Stimulated activated CD8-positive, alpha-beta memory T cell treated with anti-CD3 and anti-CD28 coated beads, Interleukin-15, amount 100 ng/mL, for 48 hours (primary cell): ENCODE results near the gene DMXL1.
"Not testable (repeated sequence)": the region's sequence is repeated elsewhere in the genome, so short reads cannot be mapped to it uniquely, and the experiment has no call there.

Source experiments
- DNase-seq, 2 donors: peaks; one replicate each; pipeline ENCODE4 v3.0.0-alpha.2; 2020; ENCODE audit warnings: low read depth in 2 of 2

Gene DMXL1

DNA sequence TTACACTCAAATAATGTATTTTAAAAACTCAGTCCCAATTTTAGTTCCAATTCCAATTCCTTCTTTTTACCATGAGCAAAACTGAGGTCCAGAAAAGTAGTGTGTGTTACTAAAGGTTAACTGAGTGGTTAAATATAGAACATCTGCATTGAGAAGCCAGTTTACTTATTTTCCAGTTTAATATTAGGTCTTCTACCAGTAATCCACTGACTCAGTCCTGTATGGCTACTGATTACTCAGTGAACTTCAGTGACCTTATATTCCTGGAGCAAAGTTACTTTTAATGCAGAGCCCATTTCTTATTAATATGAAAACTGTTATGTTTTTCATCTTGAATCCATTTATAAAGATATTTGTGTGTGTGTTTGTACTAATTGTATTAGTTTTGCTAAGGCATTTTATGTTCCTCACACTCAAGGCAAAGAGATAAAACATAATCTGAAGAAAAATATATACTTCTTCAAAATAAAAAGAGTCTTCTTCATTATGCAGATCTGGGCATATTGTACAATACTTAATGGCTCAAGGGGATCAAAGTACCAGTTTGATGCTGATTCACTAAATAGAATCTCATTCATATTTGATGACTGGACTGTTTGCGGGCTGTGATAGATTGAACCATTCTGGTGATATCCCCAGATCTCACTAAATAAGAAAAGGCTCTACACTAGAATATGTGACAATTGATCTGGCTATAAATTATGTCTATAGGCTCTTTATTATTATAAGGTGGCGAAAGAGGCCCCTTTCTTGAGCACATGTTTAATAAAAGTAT, 60.8 kb downstream of the DMXL1 start:
- no peak for DNase-seq

DNA sequence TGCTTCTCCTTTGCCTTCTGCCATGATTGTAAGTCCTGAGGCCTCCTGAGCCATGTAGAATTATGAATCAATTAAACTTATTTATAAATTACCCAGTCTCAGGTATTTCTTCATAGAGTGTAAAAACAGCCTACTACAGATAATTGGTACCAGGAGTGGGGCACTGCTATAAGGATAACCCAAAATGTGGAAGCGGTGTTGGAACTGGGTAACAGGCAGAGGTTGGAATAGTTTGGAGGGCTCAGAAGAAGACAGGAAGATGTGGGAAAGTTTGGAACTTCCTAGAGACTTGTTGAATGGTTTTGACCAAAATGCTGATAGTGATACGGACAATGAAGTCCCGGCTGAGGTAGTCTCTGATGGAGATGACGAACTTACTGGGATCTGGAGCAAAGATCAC, 64.9 kb downstream of the DMXL1 start:
- not testable (repeated sequence) for DNase-seq

DNA sequence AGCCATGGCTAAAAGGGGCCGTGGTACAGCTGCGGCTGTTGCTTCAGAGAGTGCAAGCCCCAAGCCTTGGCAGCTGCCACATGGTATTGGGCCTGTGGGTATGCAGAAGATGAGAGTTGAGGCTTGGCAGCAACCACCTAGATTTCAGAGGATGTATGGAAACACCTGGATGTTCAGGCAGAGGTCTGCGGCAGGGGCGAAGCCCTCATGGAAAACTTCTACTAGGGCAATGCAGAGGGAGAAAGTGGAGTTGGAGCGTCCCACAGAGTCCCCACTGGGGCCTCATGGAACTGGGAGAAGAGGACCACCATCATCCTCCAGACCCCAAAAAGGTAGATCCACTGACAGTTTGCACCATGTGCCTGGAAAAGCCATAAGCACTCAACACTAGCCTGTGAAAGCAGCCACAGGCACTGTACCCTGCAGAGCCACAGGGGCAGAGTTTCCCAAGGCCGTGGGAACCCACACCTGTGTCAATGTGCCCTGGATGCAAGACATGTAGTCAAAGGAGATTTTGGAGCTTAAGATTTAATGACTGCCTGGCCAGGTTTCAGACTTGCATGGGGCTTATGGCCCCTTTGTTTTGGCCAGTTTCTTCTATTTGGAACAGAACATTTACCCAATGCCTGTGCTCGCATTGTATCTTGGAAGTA, 65.9 kb downstream of the DMXL1 start:
- no peak for DNase-seq

DNA sequence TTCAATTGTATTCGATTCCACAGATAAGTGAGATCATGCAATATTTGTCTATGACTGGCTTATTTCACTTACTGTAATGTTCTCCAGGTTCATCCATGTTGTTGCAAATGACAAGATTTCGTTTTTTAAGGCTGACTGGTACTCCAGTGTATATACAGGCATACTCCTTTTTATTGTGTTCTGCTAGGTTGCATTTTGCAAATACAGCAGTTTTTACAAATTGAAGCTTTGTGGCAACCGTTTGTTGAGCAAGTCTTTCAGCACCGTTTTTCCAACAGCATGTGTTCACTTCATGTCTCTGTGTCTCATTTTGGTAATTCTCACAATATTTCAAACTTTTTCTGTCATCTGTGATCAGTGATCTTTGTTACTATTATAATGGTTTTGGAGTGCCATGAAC, 82.7 kb downstream of the DMXL1 start:
- DNase-seq: no peak

DNA sequence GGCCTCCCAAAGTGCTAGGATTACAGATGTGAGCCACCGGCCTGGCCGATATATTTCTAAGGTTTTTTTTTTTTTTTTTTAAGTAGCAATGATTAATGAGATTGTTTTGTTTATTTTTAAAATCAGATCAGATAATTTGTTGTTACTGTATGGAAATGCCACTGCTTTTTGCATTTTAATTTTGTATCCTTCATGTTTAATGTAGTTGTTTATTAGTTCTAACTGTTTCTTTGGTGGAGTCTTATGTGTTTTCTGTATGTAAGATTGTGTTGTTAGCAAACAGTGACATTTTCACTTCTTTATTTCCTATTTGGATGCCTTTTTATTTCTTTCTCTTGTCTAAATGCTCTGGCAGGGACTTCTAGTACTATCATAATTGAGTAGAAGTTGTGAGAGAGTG, 87.3 kb downstream of the DMXL1 start:
- no peak for DNase-seq

DNA sequence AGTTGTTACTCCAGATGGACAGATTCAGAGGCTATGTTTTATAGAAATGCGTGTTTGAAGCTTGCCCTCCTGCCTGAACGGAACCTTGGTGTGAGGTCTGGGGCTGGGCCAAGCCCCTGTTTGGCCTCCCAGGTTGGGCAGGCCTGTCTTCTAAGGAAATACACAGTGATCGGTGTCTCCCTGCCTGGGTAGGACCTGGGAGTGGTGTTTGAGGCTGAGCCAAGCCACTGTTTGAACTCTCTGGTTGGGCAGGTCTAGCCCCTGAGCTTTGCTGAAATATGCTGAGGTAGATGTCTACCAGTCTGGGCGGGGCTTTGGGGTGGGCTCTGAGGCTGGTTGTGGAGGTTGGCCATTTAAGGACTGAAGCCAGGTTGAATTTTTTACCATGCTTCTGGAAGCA, 90.5 kb downstream of the DMXL1 start:
- no peak for DNase-seq

DNA sequence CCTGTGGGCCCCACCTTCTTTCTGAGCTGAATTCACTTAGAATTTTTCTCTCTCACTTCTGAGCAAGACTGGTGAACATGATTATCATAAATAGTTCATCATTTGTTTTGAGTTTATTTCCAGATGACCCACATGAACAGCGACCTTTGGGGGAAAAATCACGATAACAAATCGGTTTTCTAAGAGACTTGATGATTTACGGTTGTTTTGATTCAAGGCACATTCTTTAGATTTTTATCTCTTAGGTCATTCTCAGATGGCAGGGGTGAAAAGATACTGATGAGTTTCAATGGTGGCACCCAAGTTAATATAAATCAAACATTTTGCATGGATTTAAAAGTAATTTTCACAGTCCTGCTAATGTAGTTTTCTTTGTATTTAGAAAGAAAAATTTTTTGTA, 95.1 kb downstream of the DMXL1 start:
- DNase-seq: no peak

DNA sequence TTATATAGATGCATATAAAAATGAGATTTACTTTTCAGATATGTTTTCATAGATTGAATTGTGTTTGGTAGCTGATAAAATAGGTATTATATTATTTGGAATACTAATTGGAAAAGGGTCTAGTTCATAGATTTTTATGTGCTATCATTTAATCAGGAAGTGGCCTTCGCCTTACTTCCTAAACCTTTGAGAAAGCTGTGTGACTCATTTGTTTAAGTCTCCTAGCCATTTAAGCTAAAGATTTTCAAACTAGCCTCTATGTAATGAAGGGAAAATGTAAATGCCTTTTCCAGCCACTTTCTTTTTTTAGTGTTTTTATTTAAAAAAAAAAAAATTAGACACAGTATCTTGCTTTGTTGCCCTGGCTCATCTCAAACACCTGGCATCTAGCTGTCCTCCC, 97.5 kb downstream of the DMXL1 start:
- DNase-seq: no peak

DNA sequence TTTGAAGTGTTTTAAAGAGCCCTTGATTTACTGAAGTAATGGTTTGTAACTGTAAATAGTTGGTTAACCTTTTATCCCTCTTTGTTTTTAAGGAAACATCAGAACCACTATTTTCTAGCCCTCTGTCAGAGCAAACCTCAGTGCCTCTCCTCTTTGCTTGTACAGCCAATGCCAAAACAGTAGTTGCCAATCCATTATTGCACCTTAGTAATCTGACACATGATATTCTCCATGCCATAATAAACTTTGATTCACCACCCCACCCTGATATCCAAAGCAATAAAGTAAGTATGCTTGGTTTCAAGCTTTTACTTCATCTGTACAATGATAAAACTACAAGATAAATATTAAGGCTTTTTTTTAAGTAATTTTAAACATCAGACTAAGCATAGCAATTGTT, 100.8 kb downstream of the DMXL1 start:
- no peak for DNase-seq

DNA sequence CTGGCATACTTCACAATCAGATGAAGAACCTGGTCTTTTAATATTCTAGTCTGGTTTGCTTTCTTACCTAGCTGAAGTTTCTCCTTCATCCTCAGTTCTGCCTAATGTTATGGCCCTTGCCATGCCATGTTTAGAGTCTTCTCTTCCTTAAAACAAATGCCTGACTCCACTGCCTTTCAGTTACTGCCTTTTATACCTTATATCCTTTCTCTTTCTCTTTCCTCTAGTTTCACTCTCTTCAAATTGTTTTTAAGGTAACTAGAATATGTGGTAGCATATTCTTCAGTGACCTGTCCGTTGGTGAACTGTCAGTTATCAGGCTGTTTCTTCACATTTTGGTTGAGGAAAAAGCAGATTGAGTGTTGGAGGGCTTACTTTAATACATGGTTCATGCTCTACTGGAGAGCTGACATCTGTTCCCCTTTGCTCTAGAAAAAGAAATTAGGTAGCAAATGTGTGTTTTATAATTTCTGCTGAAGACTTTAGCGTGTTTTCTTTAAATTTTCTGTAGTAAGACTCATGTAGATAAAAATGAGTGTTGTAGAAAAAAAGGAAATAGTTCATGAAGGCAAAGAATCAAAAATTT, 103.8 kb downstream of the DMXL1 start:
- DNase-seq: no peak

DNA sequence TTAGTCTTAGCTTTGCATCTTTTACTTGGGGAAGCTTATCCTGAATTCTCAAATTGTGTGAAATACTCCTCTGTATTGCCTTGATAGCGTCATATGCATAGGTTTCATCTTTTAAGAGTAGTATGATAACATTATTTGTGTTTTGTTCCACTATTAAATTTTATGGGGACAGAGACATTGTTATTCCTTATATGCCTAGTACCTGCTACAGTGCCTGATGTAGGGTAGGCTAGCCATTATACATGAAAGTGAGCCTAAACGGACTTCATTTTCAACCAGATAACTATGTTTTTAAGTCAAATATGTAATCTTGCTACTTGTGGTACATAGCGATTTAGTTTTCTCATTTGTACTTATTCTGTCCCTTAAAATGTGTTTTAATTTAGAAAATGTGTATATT, 105.9 kb downstream of the DMXL1 start:
- no peak for DNase-seq

DNA sequence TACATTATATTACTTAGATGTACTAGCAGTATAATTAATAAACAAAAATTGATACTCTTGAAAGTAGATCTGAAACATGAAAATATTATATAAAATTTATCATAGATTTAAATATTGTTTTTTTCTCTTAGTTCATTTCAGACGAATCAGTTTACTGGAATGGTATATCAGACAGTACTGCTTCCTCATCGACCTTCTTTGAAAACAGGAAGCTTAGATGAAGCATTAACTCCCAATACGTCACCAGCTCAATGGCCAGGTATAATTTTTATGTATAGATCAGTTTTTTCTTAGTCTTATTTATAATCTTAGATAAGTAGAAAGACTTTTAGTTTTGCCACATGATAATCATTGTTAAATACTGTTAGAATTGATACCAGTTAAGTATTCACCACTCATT, 106.3 kb downstream of the DMXL1 start:
- no peak for DNase-seq

DNA sequence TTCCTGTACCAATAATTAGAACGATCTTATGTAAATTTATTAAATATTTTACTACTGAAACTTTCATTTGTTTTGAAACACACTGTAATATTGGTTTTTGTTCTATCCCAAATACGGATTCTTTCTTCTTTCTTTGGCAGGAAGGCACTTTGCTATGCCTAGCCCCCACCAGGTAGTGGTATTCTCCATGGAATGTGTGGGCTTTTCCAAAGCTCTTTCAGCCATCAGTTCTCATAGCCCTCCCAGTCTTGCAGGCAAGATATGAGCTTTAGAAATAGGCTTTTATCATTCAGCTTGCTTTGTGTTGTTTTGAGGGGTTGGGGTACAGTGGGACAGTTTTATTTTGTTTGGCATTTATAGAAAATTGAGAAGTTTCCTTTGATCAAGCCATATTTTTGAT, 107.5 kb downstream of the DMXL1 start:
- no peak for DNase-seq

DNA sequence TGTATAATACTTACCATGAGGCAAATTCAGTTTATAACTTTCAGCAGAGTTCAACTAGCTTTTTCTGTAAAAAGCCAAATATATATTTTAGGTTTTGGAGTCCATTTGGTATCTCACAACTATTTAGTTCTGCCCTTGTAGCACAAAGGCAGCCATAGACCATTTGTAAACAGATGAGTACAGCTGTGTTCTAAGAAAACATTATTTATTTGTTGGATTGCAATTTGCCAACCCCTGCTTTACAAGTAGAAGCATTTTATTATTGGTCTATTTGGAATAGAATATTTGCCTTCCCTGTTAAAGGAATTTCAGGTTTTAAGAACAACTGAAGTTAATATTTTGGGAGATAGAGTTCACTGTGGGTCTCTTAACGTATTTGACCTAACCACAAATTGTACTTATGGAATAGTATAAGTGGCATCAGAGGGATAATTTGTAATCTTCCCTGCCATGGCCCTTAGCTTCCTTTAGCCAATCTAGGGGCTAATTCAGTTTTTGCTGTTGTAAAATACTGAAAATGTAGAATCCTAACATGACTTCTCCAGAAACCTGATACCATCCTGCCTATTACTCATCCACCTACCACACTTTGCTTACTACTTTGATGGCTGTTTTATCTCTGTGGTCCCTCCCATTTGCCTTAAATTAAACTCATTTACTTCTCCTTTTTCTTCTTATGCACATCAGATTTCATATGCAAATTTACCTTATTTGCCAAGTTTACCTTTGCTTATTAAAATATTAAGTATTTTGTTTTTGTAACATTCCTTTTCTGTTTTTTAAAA, 109.2 kb downstream of the DMXL1 start:
- no peak for DNase-seq

DNA sequence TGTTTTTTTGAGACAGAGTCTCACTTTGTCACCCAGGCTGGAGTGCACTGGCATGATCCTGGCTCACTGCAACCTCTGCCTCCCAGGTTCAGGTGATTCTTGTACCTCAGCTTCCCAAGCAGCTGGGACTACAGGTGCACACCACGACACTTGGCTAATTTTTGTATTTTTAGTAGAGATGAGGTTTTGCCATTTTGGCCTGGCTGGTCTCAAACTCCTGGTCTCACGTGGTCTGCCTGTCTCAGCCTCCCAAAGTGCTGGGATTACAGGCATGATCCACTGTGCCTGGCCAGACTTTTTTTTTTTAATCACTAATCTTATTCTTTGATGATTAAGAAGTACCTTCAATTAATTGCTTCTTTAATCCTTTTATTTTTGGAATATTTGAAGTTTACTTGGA, 114.6 kb downstream of the DMXL1 start:
- not testable (repeated sequence) for DNase-seq

DNA sequence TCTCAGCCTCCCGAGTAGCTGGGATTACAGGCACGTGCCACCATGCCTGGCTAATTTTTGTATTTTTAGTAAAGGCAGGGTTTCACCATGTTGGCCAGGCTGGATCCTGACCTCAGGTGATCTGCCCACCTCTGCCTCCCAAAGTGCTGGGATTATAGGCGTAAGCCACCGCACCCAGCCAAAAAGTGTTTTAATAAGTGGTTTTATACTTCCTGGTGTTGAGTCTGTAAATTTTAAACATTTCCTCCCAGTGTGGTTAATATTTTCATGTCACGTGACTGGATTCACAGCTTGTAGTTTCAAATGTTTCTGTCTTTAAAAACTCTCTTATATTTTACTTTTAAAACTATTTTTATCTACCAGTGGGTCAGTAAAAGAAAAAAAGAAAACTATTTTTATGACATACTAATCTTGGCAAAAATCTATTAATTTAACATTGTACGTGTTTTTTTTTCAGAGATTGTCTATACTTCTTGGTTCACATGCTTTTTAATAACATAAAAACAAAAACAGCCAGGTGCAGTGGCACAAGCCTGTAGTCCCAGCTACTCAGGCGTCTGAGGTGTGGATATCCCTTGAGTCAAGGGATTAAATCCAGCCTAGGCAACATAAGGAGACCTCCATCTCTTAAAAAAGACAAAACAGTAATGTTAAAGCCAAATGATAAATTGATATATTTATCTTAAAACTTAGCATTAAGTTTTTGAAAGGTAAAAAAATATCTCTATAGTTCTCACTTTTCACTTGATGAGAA, 117.1 kb downstream of the DMXL1 start:
- DNase-seq: no peak

DNA sequence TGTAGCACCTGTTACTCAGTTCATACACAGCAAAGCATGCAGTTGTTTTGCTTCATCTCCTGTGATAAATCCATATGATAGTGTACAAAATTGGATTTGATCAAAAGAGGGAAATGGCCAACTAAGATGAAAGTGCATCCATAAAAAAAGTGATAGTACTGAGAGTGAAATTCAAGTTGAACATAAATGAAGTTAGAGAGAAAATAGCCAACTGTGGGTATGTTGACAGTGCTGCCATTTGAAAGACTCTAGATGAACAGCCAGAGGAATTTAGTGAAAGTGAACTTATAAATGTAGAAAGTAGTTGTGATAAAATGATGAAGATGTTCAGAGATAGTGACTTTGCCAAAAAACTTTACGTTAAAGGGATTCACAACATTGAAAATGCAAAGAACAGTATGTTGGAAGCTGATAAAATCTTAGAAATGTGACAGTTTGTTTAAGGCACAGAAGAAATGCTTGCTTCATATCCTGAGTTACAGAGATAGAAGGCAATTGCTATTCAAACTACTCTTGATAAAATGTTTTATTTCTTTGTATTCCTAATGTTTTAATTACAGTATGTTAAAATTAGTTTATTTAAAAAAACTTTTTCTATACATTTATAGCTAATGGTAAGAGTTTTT, 119.7 kb downstream of the DMXL1 start:
- DNase-seq: no peak

DNA sequence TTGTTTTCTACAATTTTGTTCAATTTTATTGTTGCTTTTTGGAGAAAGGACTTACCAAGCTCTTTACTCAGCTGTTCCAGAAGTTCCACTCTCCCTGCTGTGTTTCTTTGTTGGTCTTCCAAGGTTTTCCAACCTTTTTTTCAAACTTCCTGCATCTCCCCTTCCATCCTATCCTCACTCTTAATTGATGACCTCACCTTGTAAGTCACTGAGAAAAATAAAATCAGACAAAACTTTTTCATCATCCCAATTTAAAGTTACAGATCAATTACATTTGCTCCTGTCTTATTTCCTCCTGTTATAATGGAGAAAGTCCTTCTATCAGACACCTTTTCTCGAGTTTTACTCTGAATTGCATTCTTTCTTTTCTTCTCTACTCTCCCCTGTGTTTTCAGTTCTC, 121.1 kb downstream of the DMXL1 start:
- DNase-seq: no peak

DNA sequence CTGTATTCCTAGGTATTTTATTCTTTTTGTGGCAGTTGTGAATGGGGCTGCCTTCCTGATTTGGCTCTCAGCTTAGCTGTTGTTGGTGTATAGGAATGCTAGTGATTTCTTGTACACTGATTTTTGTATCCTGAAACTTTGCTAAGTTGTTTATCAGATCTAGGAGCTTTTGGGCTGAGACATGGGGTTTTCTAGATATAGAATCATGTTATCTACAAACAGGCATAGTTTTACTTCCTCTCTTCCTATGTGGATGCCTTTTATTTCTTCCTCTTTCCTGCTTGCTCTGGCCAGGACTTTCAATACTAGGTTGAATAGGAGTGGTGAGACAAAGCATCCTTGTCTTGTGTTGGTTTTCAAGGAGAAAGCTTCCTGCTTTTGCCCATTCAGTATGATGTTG, 129.9 kb downstream of the DMXL1 start:
- DNase-seq: no peak

DNA sequence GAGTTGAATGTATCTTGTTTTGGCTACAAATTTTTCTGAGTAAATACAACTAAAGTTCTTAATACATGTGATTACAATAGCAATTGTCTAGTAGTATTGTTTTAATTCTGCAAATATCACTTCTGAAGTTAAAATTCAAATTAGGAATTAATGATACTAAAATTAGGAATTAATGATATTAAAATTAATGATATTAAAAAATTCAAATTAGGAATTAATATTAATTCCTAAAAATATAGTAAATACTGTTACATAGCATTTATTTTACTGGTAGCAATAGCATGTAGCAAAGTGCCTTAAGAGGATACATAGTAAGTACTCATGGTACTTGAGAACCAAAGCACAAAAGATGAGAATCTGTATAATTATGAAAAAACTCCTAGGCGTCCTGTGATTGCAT, 136.2 kb downstream of the DMXL1 start:
- no peak for DNase-seq

DNA sequence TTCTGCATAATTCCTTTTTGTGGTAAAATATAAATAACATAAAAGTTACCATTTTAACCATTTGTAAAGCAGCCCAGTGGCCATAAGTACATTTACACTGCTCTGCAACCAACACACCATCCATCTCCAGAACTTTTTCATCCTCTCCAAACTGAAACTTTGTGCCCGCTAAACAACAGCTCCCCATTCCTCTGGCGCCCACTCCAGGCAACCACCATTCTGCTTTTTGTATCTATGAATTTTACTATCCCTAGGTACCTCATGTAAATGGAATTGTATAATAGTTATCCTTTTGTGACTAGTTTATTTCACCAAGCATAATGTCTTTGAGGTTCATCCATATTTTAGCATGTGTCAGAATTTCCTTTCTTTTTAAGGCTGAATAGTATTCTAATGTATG, 141.1 kb downstream of the DMXL1 start:
- no peak for DNase-seq
